NCI-H526 treated with DMSO at 0.1 percent for 48 hours (cell line): ENCODE data around the gene HSF4.

Experiments used
- DNase-seq: peaks from one replicate; lab custom pipeline; 2025; lab: John Stamatoyannopoulos, UW

The HSF4 gene

DNA sequence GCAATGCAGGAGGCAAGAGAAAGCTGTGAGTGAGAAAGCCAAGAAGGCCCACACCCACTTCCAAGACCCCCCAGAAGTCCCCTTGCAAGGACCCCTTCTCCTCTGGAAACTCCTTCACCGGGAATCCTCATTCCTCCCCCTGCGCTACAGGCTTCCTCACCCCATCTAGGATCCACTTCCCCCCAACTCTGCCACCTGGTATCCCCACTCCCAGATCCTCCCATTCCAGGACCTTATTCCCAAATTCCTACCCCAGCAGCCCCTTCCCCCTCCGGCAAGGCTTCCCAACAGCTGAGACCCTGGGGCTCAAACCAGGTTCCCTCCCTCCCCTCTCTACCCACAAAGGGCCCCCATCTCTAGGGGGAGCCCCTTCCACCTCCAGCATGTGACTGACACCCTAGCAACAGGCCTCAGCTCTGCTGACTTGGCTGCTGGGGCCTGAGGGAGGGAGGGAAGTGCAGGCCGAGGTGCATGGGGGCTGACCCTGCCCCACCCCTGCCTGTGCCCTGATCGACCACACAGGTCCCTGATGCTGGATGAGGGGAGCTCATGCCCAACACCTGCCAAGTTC lies 2.1 kb downstream of the HSF4 start:
- DNase-seq, result no peak

DNA sequence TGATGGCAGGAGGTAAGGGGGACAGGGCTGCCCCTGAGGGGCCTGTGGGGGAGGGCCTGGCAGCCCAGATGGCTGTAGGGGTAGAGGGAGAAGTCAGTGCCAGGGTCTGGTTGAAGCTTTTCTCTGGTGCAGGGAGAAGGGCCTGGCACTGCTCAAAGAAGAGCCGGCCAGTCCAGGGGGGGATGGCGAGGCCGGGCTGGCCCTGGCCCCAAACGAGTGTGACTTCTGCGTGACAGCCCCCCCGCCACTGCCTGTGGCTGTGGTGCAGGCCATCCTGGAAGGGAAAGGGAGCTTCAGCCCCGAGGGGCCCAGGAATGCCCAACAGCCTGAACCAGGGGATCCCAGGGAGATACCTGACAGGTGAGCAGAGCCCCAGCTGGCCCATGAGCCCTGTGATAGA lies 3.0 kb downstream of the HSF4 start:
- no peak for DNase-seq

GRCh38 chr16:67169011-67169451 lies 4.5 kb downstream of the HSF4 start:
- no peak for DNase-seq

- no peak for DNase-seq
Measured at GRCh38 chr16:67169642-67170167, 5.2 kb downstream of the HSF4 start.

DNA sequence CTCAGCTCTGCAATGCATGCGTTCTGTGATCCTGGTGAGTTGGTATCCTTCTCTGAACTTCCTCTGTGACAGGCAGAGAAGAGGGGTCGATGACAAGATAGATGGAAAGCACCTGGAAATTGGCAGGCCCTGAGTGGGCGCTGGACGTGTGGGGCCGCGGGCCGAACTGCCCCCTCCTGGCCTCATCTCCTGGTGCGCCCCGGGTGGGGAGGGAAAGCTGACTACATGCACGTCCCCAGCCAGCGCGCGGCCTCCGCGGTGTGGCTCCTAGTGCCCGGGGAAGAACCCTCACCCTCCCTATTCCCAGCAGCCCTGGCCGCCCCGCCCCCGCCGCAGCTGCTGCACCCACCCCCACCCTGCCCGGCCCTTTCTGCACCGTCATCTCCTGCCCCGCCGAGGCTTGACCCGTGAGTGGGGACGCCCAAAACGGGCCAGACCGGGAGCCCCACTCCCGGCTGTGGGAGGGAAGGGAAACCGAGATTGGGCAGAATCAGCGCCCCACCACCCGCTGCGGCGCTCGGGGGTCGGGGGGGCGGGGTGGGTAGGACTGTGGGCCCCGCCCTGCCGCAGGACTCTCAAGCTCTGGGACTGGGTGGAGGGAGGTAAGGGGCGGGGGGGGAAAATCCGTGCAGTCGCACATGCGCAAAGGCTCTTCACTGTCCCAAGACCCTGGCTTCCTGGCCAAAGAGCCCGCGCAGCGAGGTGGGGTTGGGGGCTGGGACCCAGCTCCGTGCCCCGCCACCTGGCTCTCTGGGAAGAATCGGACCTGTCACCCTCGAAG lies 5.8 kb downstream of the HSF4 start, which contains the start of gene NOL3:
Gene NOL3, plus strand, starts transcription at position 371 of the 781 bp plus-strand sequence.
- DNase-seq, result peak; percentile 56

DNA sequence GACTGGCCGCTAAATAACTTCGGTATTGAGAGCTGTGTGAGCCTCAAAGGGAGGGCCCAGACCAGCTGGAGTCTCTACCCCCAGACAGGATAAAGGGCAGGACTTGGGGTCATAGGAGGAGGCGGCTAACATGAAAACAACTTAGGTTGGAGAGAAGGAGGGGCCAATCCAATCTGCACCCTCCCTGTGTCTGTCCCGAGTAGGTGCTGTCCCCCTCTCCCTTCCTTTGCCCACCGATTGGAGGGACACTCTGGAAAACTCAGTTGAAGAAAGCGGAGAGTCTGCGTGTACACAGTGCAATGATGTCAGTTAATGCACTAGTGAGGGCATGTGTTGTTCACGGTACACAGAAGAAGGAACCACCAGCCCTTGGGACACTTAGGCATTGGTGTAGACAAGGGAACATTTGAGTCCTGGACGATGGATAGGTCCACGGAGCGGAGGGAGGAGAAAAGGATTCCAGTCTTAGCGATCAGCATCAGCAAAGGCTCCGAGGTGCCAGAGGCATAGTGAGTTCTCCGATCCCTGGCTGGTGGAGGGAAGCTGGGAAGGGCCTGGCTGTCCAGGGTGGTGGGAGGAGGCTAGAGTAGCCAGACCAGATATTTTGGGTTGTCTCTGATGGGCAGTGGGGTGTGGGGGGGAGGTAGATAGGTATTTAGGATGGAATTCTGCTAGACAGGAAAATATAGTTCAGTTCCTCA lies 6.6 kb downstream of the HSF4 start:
- no peak for DNase-seq

DNA sequence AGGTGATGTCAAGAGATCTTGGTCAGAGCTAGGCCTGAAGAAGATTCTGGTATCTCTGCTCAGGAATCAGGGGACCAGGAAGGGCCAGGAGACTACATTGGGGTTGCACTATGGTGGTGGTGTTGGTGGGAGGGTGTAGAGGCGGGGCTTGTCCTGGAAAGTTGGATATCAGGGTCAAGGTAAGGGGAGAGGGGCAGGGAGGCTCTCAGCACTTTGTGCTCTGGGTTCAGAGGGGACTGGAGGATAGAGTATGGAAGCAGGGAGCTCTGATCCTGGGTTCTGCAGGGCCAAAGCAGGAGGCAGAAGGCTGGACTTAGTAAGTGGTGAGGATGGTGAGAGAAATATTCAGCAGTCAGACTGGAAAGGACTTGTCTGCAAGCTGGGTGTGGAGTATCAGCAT lies 8.8 kb downstream of the HSF4 start:
- no peak for DNase-seq

DNA sequence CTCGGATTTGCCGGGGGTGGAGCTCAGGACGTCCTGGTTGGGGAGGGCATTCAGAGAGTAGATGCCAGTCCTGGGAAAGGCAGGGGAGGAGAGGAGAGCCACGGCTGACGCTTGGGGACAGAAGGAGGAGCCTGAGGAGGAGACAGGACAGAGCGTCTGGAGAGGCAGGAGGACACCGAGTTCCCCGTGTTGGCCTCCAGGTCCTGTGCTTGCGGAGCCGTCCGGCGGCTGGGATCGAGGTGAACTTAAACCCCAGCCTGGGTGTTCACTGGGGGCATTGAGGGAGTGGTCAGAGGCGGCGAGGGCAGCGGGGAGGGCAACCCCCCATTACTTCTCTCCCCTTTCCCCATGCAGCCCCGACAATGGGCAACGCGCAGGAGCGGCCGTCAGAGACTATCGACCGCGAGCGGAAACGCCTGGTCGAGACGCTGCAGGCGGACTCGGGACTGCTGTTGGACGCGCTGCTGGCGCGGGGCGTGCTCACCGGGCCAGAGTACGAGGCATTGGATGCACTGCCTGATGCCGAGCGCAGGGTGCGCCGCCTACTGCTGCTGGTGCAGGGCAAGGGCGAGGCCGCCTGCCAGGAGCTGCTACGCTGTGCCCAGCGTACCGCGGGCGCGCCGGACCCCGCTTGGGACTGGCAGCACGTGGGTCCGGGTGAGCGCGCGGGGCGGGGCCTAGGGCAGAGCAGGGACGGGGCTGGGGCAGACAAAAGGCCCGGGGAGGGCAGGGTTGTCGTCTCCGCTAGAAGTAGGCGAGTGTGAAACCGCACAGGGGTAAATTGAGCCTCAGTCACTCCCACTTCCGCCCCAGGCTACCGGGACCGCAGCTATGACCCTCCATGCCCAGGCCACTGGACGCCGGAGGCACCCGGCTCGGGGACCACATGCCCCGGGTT lies 9.5 kb downstream of the HSF4 start:
- DNase-seq, result peak; percentile 56

DNA sequence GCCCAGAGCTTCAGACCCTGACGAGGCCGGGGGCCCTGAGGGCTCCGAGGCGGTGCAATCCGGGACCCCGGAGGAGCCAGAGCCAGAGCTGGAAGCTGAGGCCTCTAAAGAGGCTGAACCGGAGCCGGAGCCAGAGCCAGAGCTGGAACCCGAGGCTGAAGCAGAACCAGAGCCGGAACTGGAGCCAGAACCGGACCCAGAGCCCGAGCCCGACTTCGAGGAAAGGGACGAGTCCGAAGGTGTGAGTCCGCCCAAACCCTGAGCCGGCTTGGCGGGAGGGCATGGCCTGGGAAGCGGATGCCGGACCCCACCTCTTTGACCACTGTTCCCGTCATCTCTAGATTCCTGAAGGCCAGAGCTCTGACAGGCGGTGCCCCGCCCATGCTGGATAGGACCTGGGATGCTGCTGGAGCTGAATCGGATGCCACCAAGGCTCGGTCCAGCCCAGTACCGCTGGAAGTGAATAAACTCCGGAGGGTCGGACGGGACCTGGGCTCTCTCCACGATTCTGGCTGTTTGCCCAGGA lies 10.2 kb downstream of the HSF4 start:
- DNase-seq, result no peak

DNA sequence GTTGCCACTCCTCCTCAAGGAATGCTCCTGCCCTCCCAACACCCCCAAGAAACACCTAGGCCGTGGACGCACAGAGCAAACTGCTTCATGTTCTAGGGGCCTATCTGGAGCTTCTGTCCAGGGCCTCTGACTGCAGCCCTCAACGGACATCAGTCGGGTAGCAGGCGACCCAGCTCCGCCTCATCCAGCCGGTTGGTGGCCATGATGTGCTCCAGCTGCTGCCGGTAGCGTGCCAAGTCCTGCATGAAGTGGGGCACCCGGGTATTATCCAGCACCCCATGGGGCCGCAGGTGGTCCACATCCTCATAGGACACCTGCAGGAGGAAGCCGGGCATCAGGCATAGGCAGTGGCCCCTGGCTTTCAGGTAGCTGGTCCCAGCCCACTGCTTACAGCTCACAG lies 12.1 kb downstream of the HSF4 start:
- DNase-seq, result no peak

DNA sequence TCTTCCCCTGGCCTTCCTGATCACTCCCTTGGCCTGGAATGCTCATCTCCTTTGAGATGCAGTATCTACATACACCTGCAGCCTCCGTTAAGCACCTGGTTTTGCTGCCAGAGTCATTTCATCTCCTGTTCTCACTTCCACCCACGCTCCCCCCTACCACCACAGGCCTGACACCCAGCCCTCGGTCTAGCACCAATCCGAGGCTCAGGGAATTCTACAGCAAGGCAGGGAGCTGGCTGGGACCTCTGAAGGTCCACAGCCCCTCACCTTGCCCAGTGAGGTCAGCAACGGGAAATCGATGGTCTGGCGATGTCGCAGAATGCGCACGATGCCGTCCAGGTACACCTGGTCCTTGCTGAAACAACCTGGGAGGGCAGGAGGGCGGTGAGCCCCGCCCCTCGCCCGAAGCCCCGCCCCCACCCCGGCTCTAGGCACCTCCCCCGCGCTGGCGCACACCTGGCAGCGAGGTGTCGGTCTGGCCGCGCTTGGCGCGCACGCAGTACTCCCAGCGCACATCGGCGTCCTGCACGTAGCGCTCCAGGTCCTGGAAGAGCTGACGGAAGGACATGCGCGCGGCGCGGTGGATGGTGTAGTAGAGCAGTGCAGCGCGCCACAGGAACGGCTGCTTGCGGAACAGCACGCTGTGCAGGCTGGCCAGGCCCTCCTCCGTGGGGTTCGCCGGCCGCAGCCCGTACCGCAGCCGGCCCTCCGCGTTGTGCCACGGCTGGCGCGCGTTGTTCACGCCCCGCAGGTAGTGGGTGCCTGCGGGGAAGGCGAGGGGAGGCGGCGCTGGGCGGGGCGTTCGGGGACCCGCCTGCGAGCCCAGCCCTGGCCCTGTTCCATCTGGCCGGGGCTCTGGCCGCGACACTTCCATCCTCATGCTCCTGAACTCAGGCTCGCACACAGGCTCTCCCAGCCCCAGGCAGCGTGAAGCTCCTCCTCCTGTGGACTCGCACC lies 13.5 kb downstream of the HSF4 start:
- DNase-seq, result peak; percentile 76

DNA sequence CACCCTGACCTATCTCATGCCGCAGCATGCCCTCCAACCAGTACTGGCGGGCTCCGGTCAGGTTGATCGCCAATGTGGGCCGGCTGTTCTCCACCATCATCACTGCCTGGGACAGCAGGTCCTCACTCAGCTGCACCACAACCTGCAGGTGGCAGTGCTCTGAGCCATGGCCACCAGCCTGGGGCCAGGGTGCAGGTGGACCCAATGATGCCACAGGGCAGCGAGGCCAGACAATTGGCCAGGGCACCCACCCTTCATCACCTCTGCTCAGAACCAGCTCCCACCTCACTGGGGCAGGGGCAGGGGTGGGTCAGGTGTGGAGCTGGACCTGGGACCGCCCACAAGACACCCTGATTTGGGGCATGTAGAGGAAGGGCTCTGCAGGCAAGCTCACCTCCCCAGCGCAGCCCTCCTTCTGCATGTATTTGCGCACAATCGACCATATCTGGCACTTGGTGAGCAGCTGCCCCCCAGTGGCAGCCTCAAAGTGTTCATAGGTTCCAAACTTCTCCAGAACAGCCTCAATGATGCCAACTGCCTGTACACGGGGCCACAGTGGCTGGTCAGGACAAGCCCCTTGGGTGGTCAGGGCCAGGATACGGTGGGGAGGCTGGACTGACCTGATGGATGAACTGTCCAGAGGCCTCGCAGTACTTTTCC lies 15.0 kb downstream of the HSF4 start:
- no peak for DNase-seq

DNA sequence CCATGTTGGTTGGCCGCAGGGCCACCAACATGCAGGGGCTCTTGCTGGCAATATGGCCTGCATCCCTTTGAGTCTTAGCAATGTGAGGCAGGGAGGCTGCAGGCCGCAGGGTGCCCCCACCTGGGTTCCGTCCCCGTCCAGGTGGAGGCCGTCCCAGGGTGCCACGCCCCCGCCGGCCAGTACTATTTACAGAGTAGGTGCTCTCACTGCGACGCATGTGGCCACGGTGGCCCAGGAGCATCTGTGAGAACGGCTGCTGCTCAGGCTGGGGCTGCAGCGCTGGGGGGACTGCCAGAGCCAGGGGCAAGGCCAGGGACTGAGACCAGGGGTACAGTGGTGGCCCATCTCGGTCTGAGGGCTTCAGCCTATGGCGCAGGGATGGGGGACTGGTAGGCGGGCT lies 15.6 kb downstream of the HSF4 start:
- DNase-seq, result no peak

- DNase-seq, result no peak
Measured at GRCh38 chr16:67181346-67181745, 16.8 kb downstream of the HSF4 start.

GRCh38 chr16:67182288-67182687 lies 17.7 kb downstream of the HSF4 start:
- no peak for DNase-seq

- DNase-seq, result no peak
Measured at GRCh38 chr16:67183284-67183626, 18.7 kb downstream of the HSF4 start.

DNA sequence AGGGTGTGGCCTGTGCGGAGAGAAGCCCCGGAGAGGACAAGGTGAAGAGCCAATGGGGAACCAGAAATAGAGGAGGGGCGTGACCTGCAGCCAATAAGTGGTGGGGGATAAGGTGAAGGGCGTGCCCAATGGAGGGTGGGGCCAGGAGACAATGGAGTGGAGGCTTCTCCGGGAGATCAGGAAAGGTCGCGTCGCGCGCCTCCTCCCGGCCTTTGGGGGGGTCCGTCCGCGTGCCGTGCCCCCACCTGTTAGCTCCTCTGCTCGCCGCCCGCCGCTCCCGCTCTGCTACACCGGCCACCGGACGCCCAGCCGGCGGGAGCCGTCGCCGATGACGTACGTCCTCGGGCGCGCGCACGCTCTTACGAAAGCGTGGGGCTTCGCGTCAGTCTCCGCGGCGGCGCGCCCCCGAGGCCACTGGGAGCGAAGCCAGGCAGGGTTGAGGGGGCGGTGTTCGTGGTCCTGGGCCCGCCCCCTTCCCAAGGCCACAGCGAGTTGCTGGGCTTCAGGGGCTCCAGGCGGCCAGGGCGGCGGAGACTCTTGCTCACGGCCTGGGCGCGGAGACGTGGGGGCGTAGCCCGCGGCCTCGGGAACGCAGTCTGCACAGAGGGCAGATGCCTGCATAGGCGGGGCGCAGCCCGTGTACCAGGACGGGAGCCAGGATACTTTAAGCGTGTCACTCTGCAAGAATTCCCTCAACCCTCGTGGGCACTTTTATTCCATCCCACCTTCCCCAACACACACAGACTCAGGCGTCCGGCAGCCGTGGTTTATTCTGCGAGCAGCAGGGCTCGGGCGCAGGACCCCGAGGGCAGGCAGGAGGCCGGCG lies 19.3 kb downstream of the HSF4 start, which contains the start of gene MATCAP1:
Gene MATCAP1, minus strand, starts transcription at position 337 of the 826 bp plus-strand sequence. CDS start 3,353 bp downstream, outside the sequence.
- peak; percentile 93 for DNase-seq

GRCh38 chr16:67184453-67184994 lies 20.0 kb downstream of the HSF4 start:
- DNase-seq, result no peak
